Cerebellar cortex (tissue), 1 donor: ENCODE measurements around the gene CCDC18.
"Not testable (repeated sequence)": the region's sequence is repeated elsewhere in the genome, so short reads cannot be mapped to it uniquely, and the experiment has no call there.

Experiments used
- DNase-seq: peaks from one replicate; pipeline ENCODE4 v3.0.0-alpha.2; 2015; ENCODE audit warnings: low spot score

CCDC18 gene

GRCh38 chr1:93180723-93181613 is at the start of gene CCDC18:
TSS of gene CCDC18 (plus strand) at chr1:93180724. CDS start at chr1:93183362, 2,638 bp downstream.
- DNase-seq: no peak

- DNase-seq: no peak
These were observed 47.9 kb upstream of the CCDC18 start for GRCh38 chr1:93132638-93133037.

- no peak for DNase-seq
These were observed 44.1 kb upstream of the CCDC18 start for GRCh38 chr1:93136445-93136844.

GRCh38 chr1:93137604-93138292 is 42.8 kb upstream of the CCDC18 start:
- DNase-seq: no peak

GRCh38 chr1:93140106-93140505 is 40.4 kb upstream of the CCDC18 start:
- no peak for DNase-seq

GRCh38 chr1:93142161-93142560 is 38.4 kb upstream of the CCDC18 start:
- DNase-seq: no peak

GRCh38 chr1:93143136-93143535 is 37.4 kb upstream of the CCDC18 start:
- DNase-seq: no peak

GRCh38 chr1:93143769-93144168 is 36.8 kb upstream of the CCDC18 start:
- DNase-seq: no peak

- no peak for DNase-seq
These were observed 32.5 kb upstream of the CCDC18 start for GRCh38 chr1:93148001-93148400.

GRCh38 chr1:93150729-93151128 is 29.8 kb upstream of the CCDC18 start:
- DNase-seq: no peak

GRCh38 chr1:93151474-93151873 is 29.1 kb upstream of the CCDC18 start:
- no peak for DNase-seq

- no peak for DNase-seq
These were observed 27.7 kb upstream of the CCDC18 start for GRCh38 chr1:93152835-93153234.

GRCh38 chr1:93154898-93155297 is 25.6 kb upstream of the CCDC18 start:
- no peak for DNase-seq

- DNase-seq: no peak
These were observed 25.2 kb upstream of the CCDC18 start for GRCh38 chr1:93155335-93155734.

- no peak for DNase-seq
These were observed 21.2 kb upstream of the CCDC18 start for GRCh38 chr1:93159337-93159736.

- not testable (repeated sequence) for DNase-seq
These were observed 17.2 kb upstream of the CCDC18 start for GRCh38 chr1:93163314-93163713.

- DNase-seq: no peak
These were observed 15.7 kb upstream of the CCDC18 start for GRCh38 chr1:93164816-93165215.

GRCh38 chr1:93165895-93166294 is 14.6 kb upstream of the CCDC18 start:
- not testable (repeated sequence) for DNase-seq

GRCh38 chr1:93167006-93167405 is 13.5 kb upstream of the CCDC18 start:
- DNase-seq: no peak

- DNase-seq: not testable (repeated sequence)
These were observed 10.3 kb upstream of the CCDC18 start for GRCh38 chr1:93170141-93170678.

- no peak for DNase-seq
These were observed 8.9 kb upstream of the CCDC18 start for GRCh38 chr1:93171549-93172034.

- DNase-seq: no peak
These were observed 7.7 kb upstream of the CCDC18 start for GRCh38 chr1:93172778-93173177.

GRCh38 chr1:93174638-93175037 is 5.9 kb upstream of the CCDC18 start:
- DNase-seq: not testable (repeated sequence)
